Endothelial cell of umbilical vein (primary cell): ENCODE data around the gene COL21A1.

ENCODE experiments used
- EZH2 ChIP-seq: IDR thresholded peaks from 2 replicates; pipeline ENCODE4 v1.6.1; 2012; ENCODE audit warnings: borderline replicate concordance, low read depth, mild to moderate bottlenecking, moderate library complexity, low read length, inconsistent platforms; ENCODE audit not compliant: severe bottlenecking
- FOS ChIP-seq: IDR thresholded peaks from 2 replicates; pipeline ENCODE4 v1.6.1; 2011; ENCODE audit warnings: mild to moderate bottlenecking, low read length, moderate library complexity, borderline replicate concordance; ENCODE audit not compliant: insufficient read depth
- JUN ChIP-seq: IDR thresholded peaks from 2 replicates; pipeline ENCODE4 v1.6.1; 2011; ENCODE audit warnings: borderline replicate concordance, low read depth; ENCODE audit not compliant: insufficient read length, insufficient read depth
- MYC ChIP-seq: IDR thresholded peaks from one replicate; pipeline ENCODE4 v1.6.1; 2011; ENCODE audit warnings: mild to moderate bottlenecking, low read depth, low read length
- POLR2A ChIP-seq: IDR thresholded peaks from 2 replicates; pipeline ENCODE4 v1.6.1; 2012; ENCODE audit warnings: low read depth, mild to moderate bottlenecking, control low read depth, low read length
- POLR2AphosphoS5 ChIP-seq: IDR thresholded peaks from 2 replicates; pipeline ENCODE4 v1.6.1; 2012; ENCODE audit warnings: low read depth, mild to moderate bottlenecking, control low read depth, low read length, moderate library complexity; ENCODE audit not compliant: insufficient read depth
- TF ChIP-seq, protein P1 (sequence below), 2 donors: IDR thresholded peaks; 1 replicate in 1 of 2; 2 replicates in 1 of 2; pipeline ENCODE4 v1.5.1; 2011; ENCODE audit warnings: low read length in 2 of 2, mild to moderate bottlenecking in 2 of 2, moderate library complexity in 2 of 2, control low read depth in 1 of 2, inconsistent platforms in 1 of 2, low read depth in 1 of 2; ENCODE audit not compliant: insufficient read depth in 1 of 2; ENCODE audit errors: extremely low read depth in 1 of 2
- TF ChIP-seq, protein P2 (sequence below): IDR thresholded peaks from 2 replicates; pipeline ENCODE4 v1.6.1; 2011; ENCODE audit not compliant: insufficient read depth, insufficient read length

DNA sequence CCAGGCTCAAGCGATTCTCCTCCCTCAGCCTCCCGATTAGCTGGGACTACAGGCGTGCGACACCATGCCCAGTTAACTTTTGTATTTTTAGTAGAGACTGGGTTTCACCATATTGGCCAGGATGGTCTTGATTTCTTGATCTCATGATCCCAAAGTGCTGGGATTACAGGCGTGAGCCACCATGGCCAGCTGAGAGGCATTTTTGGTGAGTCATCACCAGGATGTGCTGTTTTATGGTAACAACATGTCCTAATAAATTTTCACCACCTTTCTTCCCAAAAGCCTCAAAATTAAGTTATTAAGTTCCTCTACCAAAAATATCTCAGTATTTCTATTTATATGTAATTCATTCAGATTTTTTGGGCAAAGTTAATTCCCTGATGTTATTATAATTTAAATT is 53.5 kb downstream of the COL21A1 start:
- TF ChIP-seq POLR2A (no peak), JUN (no peak), EZH2 (no peak), POLR2AphosphoS5 (no peak), MYC (no peak), FOS (peak; percentile 15)
- TF ChIP-seq, protein P1, sequence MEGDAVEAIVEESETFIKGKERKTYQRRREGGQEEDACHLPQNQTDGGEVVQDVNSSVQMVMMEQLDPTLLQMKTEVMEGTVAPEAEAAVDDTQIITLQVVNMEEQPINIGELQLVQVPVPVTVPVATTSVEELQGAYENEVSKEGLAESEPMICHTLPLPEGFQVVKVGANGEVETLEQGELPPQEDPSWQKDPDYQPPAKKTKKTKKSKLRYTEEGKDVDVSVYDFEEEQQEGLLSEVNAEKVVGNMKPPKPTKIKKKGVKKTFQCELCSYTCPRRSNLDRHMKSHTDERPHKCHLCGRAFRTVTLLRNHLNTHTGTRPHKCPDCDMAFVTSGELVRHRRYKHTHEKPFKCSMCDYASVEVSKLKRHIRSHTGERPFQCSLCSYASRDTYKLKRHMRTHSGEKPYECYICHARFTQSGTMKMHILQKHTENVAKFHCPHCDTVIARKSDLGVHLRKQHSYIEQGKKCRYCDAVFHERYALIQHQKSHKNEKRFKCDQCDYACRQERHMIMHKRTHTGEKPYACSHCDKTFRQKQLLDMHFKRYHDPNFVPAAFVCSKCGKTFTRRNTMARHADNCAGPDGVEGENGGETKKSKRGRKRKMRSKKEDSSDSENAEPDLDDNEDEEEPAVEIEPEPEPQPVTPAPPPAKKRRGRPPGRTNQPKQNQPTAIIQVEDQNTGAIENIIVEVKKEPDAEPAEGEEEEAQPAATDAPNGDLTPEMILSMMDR (IDR thresholded peaks at IDR 0.05; ENCODE audit: extremely low read depth in 1 of 2, insufficient read depth in 1 of 2, low read depth in 1 of 2, low read length in 2 of 2): no peak
- TF ChIP-seq, protein P2, sequence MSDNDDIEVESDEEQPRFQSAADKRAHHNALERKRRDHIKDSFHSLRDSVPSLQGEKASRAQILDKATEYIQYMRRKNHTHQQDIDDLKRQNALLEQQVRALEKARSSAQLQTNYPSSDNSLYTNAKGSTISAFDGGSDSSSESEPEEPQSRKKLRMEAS: no peak
